GM18508 (cell line): ENCODE results near the gene BARX2.

Source experiments
- ATAC-seq: cut with Tn5 transposase; IDR thresholded peaks from one replicate; pipeline ENCODE4 v1.9.1; 2021; ENCODE audit warnings: moderate number of reproducible peaks; ENCODE audit not compliant: insufficient read depth, unreplicated experiment

The BARX2 gene

GRCh38 chr11:129373489-129373953 lies 2.1 kb upstream of the BARX2 start:
- no peak for ATAC-seq

- ATAC-seq = no peak
Measured at GRCh38 chr11:129374081-129374992, 1.3 kb upstream of the BARX2 start.

GRCh38 chr11:129374993-129375750 lies 476 bp upstream of the BARX2 start:
- ATAC-seq = no peak

GRCh38 chr11:129376658-129377341 lies 1.2 kb downstream of the BARX2 start:
- ATAC-seq = no peak

GRCh38 chr11:129377739-129378138 lies 2.1 kb downstream of the BARX2 start:
- ATAC-seq = no peak

GRCh38 chr11:129380413-129380812 lies 4.8 kb downstream of the BARX2 start:
- no peak for ATAC-seq

- no peak for ATAC-seq
Measured at GRCh38 chr11:129382583-129382982, 6.9 kb downstream of the BARX2 start.

- no peak for ATAC-seq
Measured at GRCh38 chr11:129383060-129383459, 7.4 kb downstream of the BARX2 start.

GRCh38 chr11:129383502-129383901 lies 7.9 kb downstream of the BARX2 start:
- no peak for ATAC-seq

GRCh38 chr11:129384415-129384814 lies 8.8 kb downstream of the BARX2 start:
- no peak for ATAC-seq

- ATAC-seq = no peak
Measured at GRCh38 chr11:129385801-129386200, 10.2 kb downstream of the BARX2 start.

- ATAC-seq = no peak
Measured at GRCh38 chr11:129386795-129387397, 11.2 kb downstream of the BARX2 start.

- no peak for ATAC-seq
Measured at GRCh38 chr11:129387434-129387833, 11.8 kb downstream of the BARX2 start.

- ATAC-seq = no peak
Measured at GRCh38 chr11:129388824-129389223, 13.2 kb downstream of the BARX2 start.

- no peak for ATAC-seq
Measured at GRCh38 chr11:129390303-129390821, 14.7 kb downstream of the BARX2 start.

- ATAC-seq = no peak
Measured at GRCh38 chr11:129391360-129391759, 15.7 kb downstream of the BARX2 start.

GRCh38 chr11:129391821-129392220 lies 16.2 kb downstream of the BARX2 start:
- no peak for ATAC-seq

GRCh38 chr11:129392995-129393394 lies 17.3 kb downstream of the BARX2 start:
- no peak for ATAC-seq

GRCh38 chr11:129394709-129395108 lies 19.1 kb downstream of the BARX2 start:
- no peak for ATAC-seq

- no peak for ATAC-seq
Measured at GRCh38 chr11:129395432-129395831, 19.8 kb downstream of the BARX2 start.
